Breast epithelium (tissue), 3 donors: ENCODE results near the gene ATP10B.

ENCODE experiments used
- CTCF ChIP-seq, 3 donors: fragments of 450-650 bp; IDR thresholded peaks; one replicate each; pipeline ENCODE4 v1.5.1; 2016 to 2017; ENCODE audit warnings: antibody characterized with exemption in 3 of 3, mild to moderate bottlenecking in 3 of 3, moderate library complexity in 3 of 3
- POLR2AphosphoS5 ChIP-seq, 3 donors: sonication (generic); formaldehyde crosslinking; IDR thresholded peaks; one replicate each; pipeline ENCODE4 v1.6.1; 2017; ENCODE audit warnings: antibody characterized with exemption in 3 of 3

GRCh38 chr5:160668356-160668755, 183.7 kb downstream of the ATP10B start:
- no peak for TF ChIP-seq CTCF (IDR thresholded peaks at IDR 0.05)
- TF ChIP-seq POLR2AphosphoS5 (IDR thresholded peaks at IDR 0.05) = no peak
